HEK293 (cell line): ENCODE measurements around the gene GNB2.
A peak's percentile ranks its signal among the peaks of the same experiment; 100 is the strongest.

Experiments used
- CTCF ChIA-PET: fragments of 350-600 bp; formaldehyde crosslinking; extraction: SDS; loops from one replicate; lab custom pipeline; 2021; ENCODE audit warnings: antibody characterized with exemption; lab: Yijun Ruan, JAX
- POLR2A ChIA-PET: fragments of 300-600 bp; formaldehyde crosslinking; extraction: SDS; loops from one replicate; lab custom pipeline; 2020; ENCODE audit warnings: antibody characterized with exemption, inconsistent platforms; lab: Yijun Ruan, JAX
- H3K27ac ChIP-seq: fragments of 200-500 bp; sonication (Bioruptor generic); 2 replicates; pipeline ENCODE4 v1.5.1; 2014; ENCODE audit warnings: low read depth, low read length, control low read depth, inconsistent platforms; ENCODE audit errors: extremely low read depth
- H3K36me3 ChIP-seq, 2 experiments: fragments of 200-500 bp in 1 of 2; sonication (Bioruptor generic) in 1 of 2; 1 replicate in 1 of 2; 2 replicates in 1 of 2; pipeline ENCODE4 v1.5.1; 2014 to 2017; ENCODE audit warnings: inconsistent platforms in 2 of 2, low read length in 2 of 2; ENCODE audit not compliant: control insufficient read depth in 2 of 2, insufficient read depth in 1 of 2
- H3K4me1 ChIP-seq: fragments of 200-500 bp; sonication (Bioruptor generic); 2 replicates; pipeline ENCODE4 v1.5.1; 2014; ENCODE audit warnings: mild to moderate bottlenecking, low read length, inconsistent platforms; ENCODE audit not compliant: control insufficient read depth, insufficient read depth
- H3K4me3 ChIP-seq: 2 replicates; pipeline ENCODE4 v1.5.1; 2011; ENCODE audit warnings: low read depth, mild to moderate bottlenecking, control low read depth, low read length, moderate library complexity
- H3K9me3 ChIP-seq: fragments of 200-500 bp; sonication (Bioruptor generic); 2 replicates; pipeline ENCODE4 v1.5.1; 2014; ENCODE audit warnings: low read depth, low read length, inconsistent platforms; ENCODE audit not compliant: control insufficient read depth, insufficient read depth
- GLI4 ChIP-seq: fragments of 450-650 bp; formaldehyde crosslinking; IDR thresholded peaks from 2 replicates; pipeline ENCODE4 v1.5.1; 2016; ENCODE audit warnings: missing biosample characterization, missing genetic modification characterization
- INSM2 ChIP-seq: fragments of 450-650 bp; formaldehyde crosslinking; IDR thresholded peaks from 2 replicates; pipeline ENCODE4 v1.5.1; 2016; ENCODE audit warnings: missing biosample characterization, missing genetic modification characterization
- PATZ1 ChIP-seq: fragments of 450-650 bp; formaldehyde crosslinking; IDR thresholded peaks from 2 replicates; pipeline ENCODE4 v1.5.1; 2016; ENCODE audit warnings: missing biosample characterization, missing genetic modification characterization
- SALL2 ChIP-seq: fragments of 450-650 bp; formaldehyde crosslinking; IDR thresholded peaks from 2 replicates; pipeline ENCODE4 v1.5.0; 2017; ENCODE audit warnings: missing biosample characterization, mild to moderate bottlenecking, missing genetic modification characterization, borderline replicate concordance
- SETDB1 ChIP-seq: IDR thresholded peaks from one replicate; pipeline ENCODE4 v1.6.1; 2017; ENCODE audit warnings: mild to moderate bottlenecking, low read length, moderate library complexity, mixed read lengths; ENCODE audit not compliant: insufficient read length
- SP7 ChIP-seq: fragments of 450-650 bp; formaldehyde crosslinking; IDR thresholded peaks from 2 replicates; pipeline ENCODE4 v1.5.1; 2016; ENCODE audit warnings: missing biosample characterization, missing genetic modification characterization
- ZEB2 ChIP-seq: fragments of 450-650 bp; formaldehyde crosslinking; IDR thresholded peaks from 2 replicates; pipeline ENCODE4 v1.5.1; 2016; ENCODE audit warnings: missing biosample characterization, missing genetic modification characterization
- ZNF148 ChIP-seq: fragments of 450-650 bp; formaldehyde crosslinking; IDR thresholded peaks from 2 replicates; pipeline ENCODE4 v1.5.0; 2017; ENCODE audit warnings: missing biosample characterization, missing genetic modification characterization, borderline replicate concordance
- ZNF23 ChIP-seq: fragments of 450-650 bp; formaldehyde crosslinking; IDR thresholded peaks from 2 replicates; pipeline ENCODE4 v1.5.1; 2016; ENCODE audit warnings: missing biosample characterization, missing genetic modification characterization, borderline replicate concordance
- ZNF24 ChIP-seq: fragments of 450-650 bp; formaldehyde crosslinking; IDR thresholded peaks from 2 replicates; pipeline ENCODE4 v1.5.1; 2016; ENCODE audit warnings: missing biosample characterization, missing genetic modification characterization
- ZNF433 ChIP-seq: fragments of 450-650 bp; formaldehyde crosslinking; IDR thresholded peaks from 2 replicates; pipeline ENCODE4 v1.5.1; 2016; ENCODE audit warnings: missing biosample characterization, missing genetic modification characterization, low read depth
- ZNF473 ChIP-seq: fragments of 450-650 bp; formaldehyde crosslinking; IDR thresholded peaks from 2 replicates; pipeline ENCODE4 v1.5.1; 2017; ENCODE audit warnings: missing biosample characterization, missing genetic modification characterization
- ZNF549 ChIP-seq: fragments of 450-650 bp; IDR thresholded peaks from 2 replicates; pipeline ENCODE4 v1.5.1; 2018; ENCODE audit warnings: missing biosample characterization, missing genetic modification characterization, mild to moderate bottlenecking, inconsistent platforms, moderate library complexity
- ZNF610 ChIP-seq: fragments of 450-650 bp; formaldehyde crosslinking; IDR thresholded peaks from 2 replicates; pipeline ENCODE4 v1.5.1; 2016; ENCODE audit warnings: missing biosample characterization, missing genetic modification characterization, borderline replicate concordance
- TF ChIP-seq, protein P1 (sequence below): fragments of 450-650 bp; formaldehyde crosslinking; IDR thresholded peaks from 2 replicates; pipeline ENCODE4 v1.5.1; 2016; ENCODE audit warnings: missing biosample characterization, missing genetic modification characterization
- TF ChIP-seq, protein P2 (sequence below): fragments of 450-650 bp; formaldehyde crosslinking; IDR thresholded peaks from 2 replicates; pipeline ENCODE4 v1.5.1; 2016; ENCODE audit warnings: missing biosample characterization, missing genetic modification characterization
- TF ChIP-seq, protein P3 (sequence below): fragments of 450-650 bp; formaldehyde crosslinking; IDR thresholded peaks from 2 replicates; pipeline ENCODE4 v1.5.1; 2016; ENCODE audit warnings: missing biosample characterization, missing genetic modification characterization
- TF ChIP-seq, protein P4 (sequence below): fragments of 450-650 bp; formaldehyde crosslinking; IDR thresholded peaks from 2 replicates; pipeline ENCODE4 v1.5.1; 2016; ENCODE audit warnings: missing biosample characterization, missing genetic modification characterization

GNB2 gene

DNA sequence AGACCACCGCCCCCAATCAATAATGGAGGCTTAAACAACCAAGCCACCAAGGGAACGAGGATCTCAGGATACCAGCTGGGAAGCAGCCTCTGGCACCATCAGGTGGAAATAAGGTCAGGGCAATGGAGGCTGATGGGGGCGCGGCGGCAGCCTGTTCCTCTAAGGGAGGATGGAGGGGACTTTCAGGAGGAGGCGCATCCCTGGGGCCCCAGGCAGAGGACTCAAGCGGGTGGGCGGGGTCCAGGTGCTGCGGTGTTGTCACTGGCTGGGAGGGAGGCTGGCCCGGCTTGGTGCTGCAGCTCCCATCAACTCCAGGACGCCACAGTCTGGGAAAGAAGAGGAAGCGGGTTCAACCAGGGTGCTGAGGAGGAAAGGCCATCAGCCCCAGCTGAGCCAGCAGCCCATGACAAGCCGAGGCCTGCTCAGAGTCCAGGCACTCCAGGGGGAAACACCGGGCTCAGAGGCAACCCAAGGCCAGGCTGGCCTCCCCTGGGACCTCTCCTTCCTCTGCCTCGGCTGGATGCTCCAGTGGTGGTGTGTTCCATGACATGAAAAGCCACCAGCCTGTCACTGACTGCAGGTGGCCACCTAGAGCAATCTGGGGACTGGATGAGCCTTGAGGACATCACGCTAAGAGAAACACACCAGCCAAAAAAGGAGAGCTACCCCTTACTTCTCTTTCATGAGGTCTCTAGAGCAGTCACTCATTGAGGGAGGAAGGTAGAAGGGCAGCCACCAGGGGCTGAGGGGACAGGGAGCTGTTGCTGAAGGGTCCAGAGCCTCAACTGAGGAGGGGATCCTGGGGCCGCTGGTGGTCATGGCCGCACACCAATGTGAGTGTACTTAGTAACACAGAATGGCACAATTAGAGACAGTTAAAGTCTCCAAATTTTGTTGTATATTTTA is 15.9 kb downstream of the GNB2 start (continued):
- TF ChIP-seq, protein P1, sequence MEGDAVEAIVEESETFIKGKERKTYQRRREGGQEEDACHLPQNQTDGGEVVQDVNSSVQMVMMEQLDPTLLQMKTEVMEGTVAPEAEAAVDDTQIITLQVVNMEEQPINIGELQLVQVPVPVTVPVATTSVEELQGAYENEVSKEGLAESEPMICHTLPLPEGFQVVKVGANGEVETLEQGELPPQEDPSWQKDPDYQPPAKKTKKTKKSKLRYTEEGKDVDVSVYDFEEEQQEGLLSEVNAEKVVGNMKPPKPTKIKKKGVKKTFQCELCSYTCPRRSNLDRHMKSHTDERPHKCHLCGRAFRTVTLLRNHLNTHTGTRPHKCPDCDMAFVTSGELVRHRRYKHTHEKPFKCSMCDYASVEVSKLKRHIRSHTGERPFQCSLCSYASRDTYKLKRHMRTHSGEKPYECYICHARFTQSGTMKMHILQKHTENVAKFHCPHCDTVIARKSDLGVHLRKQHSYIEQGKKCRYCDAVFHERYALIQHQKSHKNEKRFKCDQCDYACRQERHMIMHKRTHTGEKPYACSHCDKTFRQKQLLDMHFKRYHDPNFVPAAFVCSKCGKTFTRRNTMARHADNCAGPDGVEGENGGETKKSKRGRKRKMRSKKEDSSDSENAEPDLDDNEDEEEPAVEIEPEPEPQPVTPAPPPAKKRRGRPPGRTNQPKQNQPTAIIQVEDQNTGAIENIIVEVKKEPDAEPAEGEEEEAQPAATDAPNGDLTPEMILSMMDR = 0 out of 2 replicates have a peak, but pooled peaks have one; percentile 31
- TF ChIP-seq GLI4 (no peak), SETDB1 (no peak)
- TF ChIP-seq, protein P2, sequence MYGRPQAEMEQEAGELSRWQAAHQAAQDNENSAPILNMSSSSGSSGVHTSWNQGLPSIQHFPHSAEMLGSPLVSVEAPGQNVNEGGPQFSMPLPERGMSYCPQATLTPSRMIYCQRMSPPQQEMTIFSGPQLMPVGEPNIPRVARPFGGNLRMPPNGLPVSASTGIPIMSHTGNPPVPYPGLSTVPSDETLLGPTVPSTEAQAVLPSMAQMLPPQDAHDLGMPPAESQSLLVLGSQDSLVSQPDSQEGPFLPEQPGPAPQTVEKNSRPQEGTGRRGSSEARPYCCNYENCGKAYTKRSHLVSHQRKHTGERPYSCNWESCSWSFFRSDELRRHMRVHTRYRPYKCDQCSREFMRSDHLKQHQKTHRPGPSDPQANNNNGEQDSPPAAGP (tag by site-specific recombination) = no peak

DNA sequence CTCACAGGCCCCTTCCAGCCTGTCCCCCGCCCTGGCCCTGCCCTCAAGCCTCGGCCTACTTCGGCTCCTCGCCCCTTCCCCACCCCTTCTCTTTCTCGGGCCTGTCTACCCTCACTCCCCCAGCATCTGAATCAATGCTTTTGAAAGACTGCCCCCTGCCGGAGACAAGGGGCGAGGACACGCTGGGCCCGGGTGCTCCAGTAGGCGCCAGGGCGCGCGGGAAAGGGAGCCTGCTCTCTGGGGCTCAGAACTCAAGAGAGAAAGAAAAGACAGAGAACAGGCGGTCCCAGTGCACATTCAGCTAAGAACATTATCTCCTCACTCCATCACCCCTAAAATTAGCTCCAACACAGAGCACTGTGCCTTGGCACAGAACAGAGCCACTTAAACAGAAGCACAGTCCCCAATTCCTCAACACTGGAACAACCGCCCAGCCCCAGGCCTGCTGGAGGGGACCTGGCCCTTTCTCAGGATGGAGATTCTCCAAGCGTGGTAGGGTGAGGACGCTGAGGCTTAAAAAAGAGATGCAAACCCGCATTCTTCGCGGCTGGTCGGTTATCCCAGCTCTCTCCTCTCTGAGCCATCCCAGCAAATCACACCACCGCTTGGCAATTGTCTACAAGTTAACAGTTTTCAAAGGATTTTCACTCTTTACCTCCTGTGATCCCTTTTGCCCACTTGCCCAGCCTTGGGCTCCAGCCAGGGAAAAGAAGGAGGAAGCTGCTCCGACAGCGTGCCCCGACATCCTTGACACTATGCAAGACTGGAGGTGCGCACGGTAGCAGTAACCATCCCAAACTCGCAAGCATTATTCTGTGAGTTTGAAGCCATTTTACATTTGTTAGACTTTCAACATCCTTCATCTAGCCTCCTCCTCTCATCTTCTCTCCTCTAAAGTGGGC is 18.4 kb downstream of the GNB2 start:
- peak overlapping the region; percentile 6; the same call in 1 of the 2 replicates for H3K4me3 ChIP-seq
- H3K36me3 ChIP-seq = peaks cover 0 to 34% of the 10 kb centered on the region in 2 experiments; a peak in 2 of 3 replicates
- peaks cover 2% of the 10 kb centered on the region; the same call in 1 of the 2 replicates for H3K4me1 ChIP-seq
- H3K27ac ChIP-seq = peak overlapping the region; percentile 25; the same call in 1 of the 2 replicates
- H3K9me3 ChIP-seq = no peaks in the 10 kb centered on the region
- ChIA-PET CTCF (interaction anchor here (0.5 to 5.5 kb wide), 47 partner anchors 9 to 404 kb away, joined by 3 to 77 read pairs (median 4); partner anchors contain the start of genes FBXO24, LRCH4, MOSPD3 and POP7), POLR2A (interaction anchor here (0.9 to 2.8 kb wide), 7 partner anchors 9 to 256 kb away, joined by 3 to 18 read pairs (median 5); partner anchors contain the start of genes FBXO24, LRCH4, MOSPD3 and POP7)
- TF ChIP-seq ZNF148 (tag by site-specific recombination) (no peak), ZNF24 (tag by site-specific recombination) (no peak), INSM2 (tag by site-specific recombination) (no peak), SALL2 (tag by site-specific recombination) (no peak), ZNF473 (tag by site-specific recombination) (no peak), ZNF610 (no peak), ZNF23 (tag by site-specific recombination) (no peak), ZNF549 (tag by site-specific recombination) (no peak), ZEB2 (tag by site-specific recombination) (0 out of 2 replicates have a peak, but pooled peaks have one; percentile 17), ZNF433 (tag by site-specific recombination) (no peak), SP7 (tag by site-specific recombination) (peak; percentile 39), PATZ1 (tag by site-specific recombination) (peak; percentile 76)
- TF ChIP-seq, protein P3, sequence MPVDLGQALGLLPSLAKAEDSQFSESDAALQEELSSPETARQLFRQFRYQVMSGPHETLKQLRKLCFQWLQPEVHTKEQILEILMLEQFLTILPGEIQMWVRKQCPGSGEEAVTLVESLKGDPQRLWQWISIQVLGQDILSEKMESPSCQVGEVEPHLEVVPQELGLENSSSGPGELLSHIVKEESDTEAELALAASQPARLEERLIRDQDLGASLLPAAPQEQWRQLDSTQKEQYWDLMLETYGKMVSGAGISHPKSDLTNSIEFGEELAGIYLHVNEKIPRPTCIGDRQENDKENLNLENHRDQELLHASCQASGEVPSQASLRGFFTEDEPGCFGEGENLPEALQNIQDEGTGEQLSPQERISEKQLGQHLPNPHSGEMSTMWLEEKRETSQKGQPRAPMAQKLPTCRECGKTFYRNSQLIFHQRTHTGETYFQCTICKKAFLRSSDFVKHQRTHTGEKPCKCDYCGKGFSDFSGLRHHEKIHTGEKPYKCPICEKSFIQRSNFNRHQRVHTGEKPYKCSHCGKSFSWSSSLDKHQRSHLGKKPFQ (tag by site-specific recombination) = no peak
- TF ChIP-seq, protein P4, sequence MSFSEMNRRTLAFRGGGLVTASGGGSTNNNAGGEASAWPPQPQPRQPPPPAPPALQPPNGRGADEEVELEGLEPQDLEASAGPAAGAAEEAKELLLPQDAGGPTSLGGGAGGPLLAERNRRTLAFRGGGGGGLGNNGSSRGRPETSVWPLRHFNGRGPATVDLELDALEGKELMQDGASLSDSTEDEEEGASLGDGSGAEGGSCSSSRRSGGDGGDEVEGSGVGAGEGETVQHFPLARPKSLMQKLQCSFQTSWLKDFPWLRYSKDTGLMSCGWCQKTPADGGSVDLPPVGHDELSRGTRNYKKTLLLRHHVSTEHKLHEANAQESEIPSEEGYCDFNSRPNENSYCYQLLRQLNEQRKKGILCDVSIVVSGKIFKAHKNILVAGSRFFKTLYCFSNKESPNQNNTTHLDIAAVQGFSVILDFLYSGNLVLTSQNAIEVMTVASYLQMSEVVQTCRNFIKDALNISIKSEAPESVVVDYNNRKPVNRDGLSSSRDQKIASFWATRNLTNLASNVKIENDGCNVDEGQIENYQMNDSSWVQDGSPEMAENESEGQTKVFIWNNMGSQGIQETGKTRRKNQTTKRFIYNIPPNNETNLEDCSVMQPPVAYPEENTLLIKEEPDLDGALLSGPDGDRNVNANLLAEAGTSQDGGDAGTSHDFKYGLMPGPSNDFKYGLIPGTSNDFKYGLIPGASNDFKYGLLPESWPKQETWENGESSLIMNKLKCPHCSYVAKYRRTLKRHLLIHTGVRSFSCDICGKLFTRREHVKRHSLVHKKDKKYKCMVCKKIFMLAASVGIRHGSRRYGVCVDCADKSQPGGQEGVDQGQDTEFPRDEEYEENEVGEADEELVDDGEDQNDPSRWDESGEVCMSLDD (tag by site-specific recombination) = no peak
